Glutamatergic neuron (in vitro differentiated cells): Measurements from ENCODE around the gene MDM2. TPM values are rescaled to one million over a fixed set of nuclear protein-coding genes. Genes with fewer than 3 reads are reported as not detected.

ENCODE experiments used
- DNase-seq: peaks from one replicate; pipeline ENCODE4 v3.0.0; 2022
- H3K27ac Mint-ChIP-seq: one replicate; pipeline ENCODE4 v1.8.0; 2020; ENCODE audit warnings: mild to moderate bottlenecking, mixed read lengths, inconsistent platforms; ENCODE audit not compliant: unreplicated experiment
- H3K27me3 Mint-ChIP-seq: one replicate; pipeline ENCODE4 v1.8.0; 2020; ENCODE audit warnings: mild to moderate bottlenecking, moderate library complexity, mixed read lengths, inconsistent platforms; ENCODE audit not compliant: unreplicated experiment
- H3K36me3 Mint-ChIP-seq: one replicate; pipeline ENCODE4 v1.8.0; 2020; ENCODE audit warnings: mild to moderate bottlenecking, mixed read lengths, inconsistent platforms; ENCODE audit not compliant: unreplicated experiment
- H3K4me1 Mint-ChIP-seq: one replicate; pipeline ENCODE4 v1.8.0; 2020; ENCODE audit warnings: mild to moderate bottlenecking, low read depth, mixed read lengths, inconsistent platforms; ENCODE audit not compliant: unreplicated experiment
- H3K4me3 Mint-ChIP-seq: one replicate; pipeline ENCODE4 v1.8.0; 2020; ENCODE audit warnings: mild to moderate bottlenecking, mixed read lengths, inconsistent platforms; ENCODE audit not compliant: unreplicated experiment
- H3K9me3 Mint-ChIP-seq: one replicate; pipeline ENCODE4 v1.8.0; 2020; ENCODE audit warnings: mild to moderate bottlenecking, moderate library complexity, mixed read lengths, inconsistent platforms; ENCODE audit not compliant: unreplicated experiment
- total RNA-seq: library from RNA; stranded (reverse); fragmentation: NEBNext Ultra II Directional; extraction: Animal tissue kit (Norgen Biotek cat#: 25700); gene quantifications from one replicate; pipeline ENCODE4 v1.2.1, GENCODE V29; 2021; ENCODE audit not compliant: unreplicated experiment
- TF ChIP-seq, protein P1 (sequence below): fragments of 200-600 bp; sonication (generic); IDR thresholded peaks from one replicate; pipeline ENCODE4 v1.5.0; 2021; ENCODE audit not compliant: partially characterized antibody, unreplicated experiment

MDM2 gene
- total RNA-seq, 1 donor from 2014 or later: 84.9 TPM

DNA sequence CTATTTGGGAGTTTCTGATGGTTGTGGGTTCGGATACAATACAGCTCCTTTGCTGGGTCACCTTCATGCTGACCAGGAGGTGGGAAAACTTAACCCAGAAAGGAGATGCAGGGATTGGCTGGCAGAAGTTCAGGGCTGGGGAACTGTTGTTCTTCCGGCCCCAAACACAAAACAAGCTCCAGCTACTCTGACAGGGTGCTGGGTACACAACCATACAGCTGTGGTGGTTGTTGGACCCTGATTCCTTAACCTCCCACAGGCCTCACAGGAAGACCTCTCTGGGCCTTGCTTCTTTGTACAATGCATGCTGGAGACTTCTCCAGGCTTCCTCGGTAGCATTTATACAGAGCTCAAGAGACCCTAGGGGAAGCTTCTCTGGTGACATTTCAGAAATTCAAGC, 77.4 kb downstream of the MDM2 start:
- DNase-seq: no peak
- Mint-ChIP-seq H3K4me3 (no peak overlapping the region), H3K27me3 (peaks cover 2% of the 10 kb centered on the region), H3K4me1 (no peaks in the 10 kb centered on the region), H3K36me3 (no peaks in the 10 kb centered on the region), H3K9me3 (no peaks in the 10 kb centered on the region), H3K27ac (no peak overlapping the region)
- TF ChIP-seq, protein P1, sequence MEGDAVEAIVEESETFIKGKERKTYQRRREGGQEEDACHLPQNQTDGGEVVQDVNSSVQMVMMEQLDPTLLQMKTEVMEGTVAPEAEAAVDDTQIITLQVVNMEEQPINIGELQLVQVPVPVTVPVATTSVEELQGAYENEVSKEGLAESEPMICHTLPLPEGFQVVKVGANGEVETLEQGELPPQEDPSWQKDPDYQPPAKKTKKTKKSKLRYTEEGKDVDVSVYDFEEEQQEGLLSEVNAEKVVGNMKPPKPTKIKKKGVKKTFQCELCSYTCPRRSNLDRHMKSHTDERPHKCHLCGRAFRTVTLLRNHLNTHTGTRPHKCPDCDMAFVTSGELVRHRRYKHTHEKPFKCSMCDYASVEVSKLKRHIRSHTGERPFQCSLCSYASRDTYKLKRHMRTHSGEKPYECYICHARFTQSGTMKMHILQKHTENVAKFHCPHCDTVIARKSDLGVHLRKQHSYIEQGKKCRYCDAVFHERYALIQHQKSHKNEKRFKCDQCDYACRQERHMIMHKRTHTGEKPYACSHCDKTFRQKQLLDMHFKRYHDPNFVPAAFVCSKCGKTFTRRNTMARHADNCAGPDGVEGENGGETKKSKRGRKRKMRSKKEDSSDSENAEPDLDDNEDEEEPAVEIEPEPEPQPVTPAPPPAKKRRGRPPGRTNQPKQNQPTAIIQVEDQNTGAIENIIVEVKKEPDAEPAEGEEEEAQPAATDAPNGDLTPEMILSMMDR: no peak

DNA sequence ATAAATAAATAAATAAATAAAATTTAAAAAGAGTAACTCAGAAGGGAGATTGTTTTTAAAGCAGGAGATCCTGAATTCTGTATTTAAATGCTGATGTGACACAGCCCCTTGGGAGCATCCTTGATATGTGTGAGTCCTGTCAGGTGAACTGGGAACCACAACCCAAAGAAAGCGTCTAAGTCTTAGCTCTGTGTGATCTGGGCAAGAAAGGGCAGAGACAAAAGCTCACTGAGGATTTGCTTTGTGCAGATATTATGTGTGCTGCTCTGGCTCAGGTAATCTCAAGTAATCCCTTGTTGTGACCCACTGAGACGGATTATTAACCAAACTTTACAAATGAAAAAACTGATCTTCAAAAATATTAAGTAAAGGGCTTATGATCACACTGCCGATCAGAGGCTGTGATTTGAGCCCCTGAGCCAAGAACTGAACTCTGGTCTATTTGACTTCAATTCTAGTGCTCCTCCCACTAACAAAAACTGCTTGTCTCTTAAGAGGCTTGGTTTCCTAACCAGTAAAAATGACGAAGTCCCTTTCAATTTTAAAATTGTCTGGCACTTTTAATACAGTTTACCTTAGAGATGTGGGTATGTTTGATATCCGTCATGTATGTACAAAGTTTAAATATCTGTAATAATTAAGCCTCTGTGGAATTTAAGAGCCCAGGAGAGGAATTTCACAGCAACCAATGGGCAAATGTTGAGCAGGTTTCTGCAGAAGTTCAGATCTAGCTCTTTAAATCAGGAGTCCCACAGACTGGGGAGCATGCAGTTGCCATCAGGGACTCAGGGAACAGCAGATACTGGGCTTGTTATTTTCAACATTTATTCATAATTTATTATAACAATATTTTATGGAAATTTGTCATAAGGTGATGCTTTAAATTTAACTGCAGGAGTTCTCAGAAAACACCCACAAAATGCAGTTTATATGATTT, 78.9 kb downstream of the MDM2 start:
- Mint-ChIP-seq H3K27me3 (peaks cover 2% of the 10 kb centered on the region), H3K36me3 (no peaks in the 10 kb centered on the region), H3K4me1 (no peaks in the 10 kb centered on the region), H3K27ac (no peak overlapping the region), H3K4me3 (no peak overlapping the region), H3K9me3 (no peaks in the 10 kb centered on the region)
- TF ChIP-seq, protein P1: no peak
- no peak for DNase-seq

DNA sequence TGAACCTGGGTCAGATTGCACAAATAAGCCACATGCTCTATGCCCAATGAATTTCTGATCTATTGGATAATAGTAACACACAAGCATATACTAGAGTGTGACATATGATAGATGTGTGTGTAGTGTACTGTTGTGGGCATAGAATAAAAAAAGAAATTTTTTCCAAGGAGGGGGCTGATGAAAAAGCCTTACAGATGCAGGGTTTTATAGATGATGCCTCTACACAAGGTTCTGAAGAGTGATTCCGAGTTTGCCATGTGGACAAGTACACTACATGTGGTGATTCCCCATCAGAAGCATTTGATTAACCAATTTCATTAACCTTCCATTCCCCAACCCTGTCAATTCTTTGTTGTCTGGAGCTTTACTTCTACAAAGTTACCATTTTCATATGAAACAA, 79.7 kb downstream of the MDM2 start:
- no peak for DNase-seq
- Mint-ChIP-seq H3K4me1 (no peaks in the 10 kb centered on the region), H3K27me3 (peaks cover 2% of the 10 kb centered on the region), H3K36me3 (no peaks in the 10 kb centered on the region), H3K9me3 (no peaks in the 10 kb centered on the region), H3K27ac (no peak overlapping the region), H3K4me3 (no peak overlapping the region)
- TF ChIP-seq, protein P1: no peak

DNA sequence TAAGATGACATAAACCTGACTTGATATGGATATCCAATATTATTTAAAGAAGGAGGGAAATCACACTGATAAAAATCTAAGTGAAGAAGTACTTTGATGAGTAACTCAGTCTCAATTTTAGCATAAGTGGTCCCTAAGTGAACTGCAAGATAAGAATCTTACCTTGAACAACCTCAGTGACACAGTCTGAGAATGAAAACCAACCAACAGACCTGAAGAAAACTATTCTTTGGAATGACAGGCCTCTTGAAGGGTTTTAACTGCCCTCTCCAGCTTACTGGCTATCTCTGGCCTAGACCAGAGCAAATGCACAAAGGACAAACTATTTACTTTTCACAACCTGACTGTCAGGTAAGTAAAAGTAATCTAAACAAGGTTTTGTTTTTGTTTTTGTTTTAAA, 80.3 kb downstream of the MDM2 start:
- H3K36me3 Mint-ChIP-seq: no peaks in the 10 kb centered on the region
- no peak for DNase-seq
- no peaks in the 10 kb centered on the region for H3K9me3 Mint-ChIP-seq
- H3K27me3 Mint-ChIP-seq: peaks cover 2% of the 10 kb centered on the region
- H3K27ac Mint-ChIP-seq: no peak overlapping the region
- no peaks in the 10 kb centered on the region for H3K4me1 Mint-ChIP-seq
- TF ChIP-seq, protein P1: no peak
- no peak overlapping the region for H3K4me3 Mint-ChIP-seq

DNA sequence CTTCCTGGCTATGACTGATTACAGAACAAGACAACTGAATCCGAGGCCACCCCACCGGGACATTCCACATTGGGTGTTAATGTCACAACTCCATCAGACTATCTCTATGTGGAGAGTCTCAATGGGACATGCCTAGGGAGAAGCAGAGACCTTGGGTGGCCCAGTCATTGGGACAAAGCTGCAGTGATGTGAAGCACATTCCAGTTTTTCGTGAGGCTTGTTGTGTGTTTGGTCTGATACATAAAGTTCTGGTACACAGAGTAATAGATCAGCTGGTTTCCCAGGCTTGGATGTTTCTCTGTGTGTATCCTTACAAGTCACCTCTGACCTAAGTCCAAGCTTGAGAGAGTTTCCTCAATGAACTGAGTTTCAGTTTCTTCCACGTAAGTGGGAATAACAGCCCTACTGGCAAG, 82.7 kb downstream of the MDM2 start:
- TF ChIP-seq, protein P1: no peak
- Mint-ChIP-seq H3K36me3 (no peaks in the 10 kb centered on the region), H3K27ac (no peak overlapping the region), H3K9me3 (no peaks in the 10 kb centered on the region), H3K4me3 (no peak overlapping the region), H3K27me3 (peaks cover 2% of the 10 kb centered on the region), H3K4me1 (no peaks in the 10 kb centered on the region)
- no peak for DNase-seq
